H1 (cell line): ENCODE results near the gene CDON. TPM values are rescaled to one million over a fixed set of nuclear protein-coding genes. Genes with fewer than 3 reads are reported as not detected.

Experiments used
- CTCF ChIA-PET: fragments of 300-600 bp; sonication (Branson Sonifier 250); formaldehyde crosslinking; loops from one replicate; lab custom pipeline; 2021; ENCODE audit not compliant: partially characterized antibody; lab: Charles Lee
- POLR2A ChIA-PET: fragments of 300-600 bp; sonication (Branson Sonifier 250); formaldehyde crosslinking; loops from one replicate; lab custom pipeline; 2021; ENCODE audit warnings: inconsistent platforms; ENCODE audit not compliant: partially characterized antibody; lab: Charles Lee
- DNase-seq, 2 experiments: peaks; one replicate each; pipeline versions ENCODE4 v3.0.0 to v3.0.0-alpha.2; 2010 to 2022; ENCODE audit warnings: low spot score in 2 of 2, low read depth in 1 of 2, mixed read lengths in 1 of 2
- FAIRE-seq: peaks from 2 replicates; lab custom pipeline; 2011; peaks lifted over from hg19 to GRCh38; lab: Jason Lieb, UNC
- H2AFZ ChIP-seq: 2 replicates; pipeline ENCODE4 v1.8.1; 2012; ENCODE audit warnings: low read length, inconsistent platforms
- H2AK5ac ChIP-seq: 2 replicates; pipeline ENCODE4 v1.6.1; 2013; ENCODE audit warnings: low read depth, low read length
- H2BK120ac ChIP-seq: replicated peaks from 2 replicates; pipeline ENCODE3; 2013; ENCODE audit warnings: low read depth, low read length, inconsistent platforms
- H2BK12ac ChIP-seq: 2 replicates; pipeline ENCODE4 v1.6.1; 2013; ENCODE audit warnings: low read depth, low read length
- H2BK15ac ChIP-seq: 2 replicates; pipeline ENCODE4 v1.6.1; 2013; ENCODE audit warnings: low read length
- H2BK20ac ChIP-seq: 2 replicates; pipeline ENCODE4 v1.6.1; 2013; ENCODE audit warnings: low read length
- H2BK5ac ChIP-seq: 2 replicates; pipeline ENCODE4 v1.6.1; 2013; ENCODE audit warnings: low read depth, low read length
- H3K14ac ChIP-seq: 2 replicates; pipeline ENCODE4 v1.6.1; 2013; ENCODE audit warnings: inconsistent platforms; ENCODE audit not compliant: insufficient read length
- H3K18ac ChIP-seq: 2 replicates; pipeline ENCODE4 v1.6.1; 2013; ENCODE audit warnings: low read length; ENCODE audit errors: extremely low read depth
- H3K23ac ChIP-seq: 2 replicates; pipeline ENCODE4 v1.6.1; 2013; ENCODE audit warnings: inconsistent platforms; ENCODE audit not compliant: insufficient read length
- H3K23me2 ChIP-seq: 2 replicates; pipeline ENCODE4 v1.6.1; 2013; ENCODE audit warnings: low read depth, low read length
- H3K27ac ChIP-seq: 2 replicates; pipeline ENCODE4 v1.6.1; 2011; ENCODE audit warnings: low read depth, low read length, inconsistent platforms
- H3K27me3 ChIP-seq, 4 experiments: replicated peaks in 1 of 4; 1 replicate in 1 of 4; 2 replicates in 3 of 4; pipeline versions ENCODE4 v1.6.1 to v1.8.1; 2011 to 2013; ENCODE audit warnings: low read length in 3 of 4, mild to moderate bottlenecking in 3 of 4, inconsistent platforms in 2 of 4, mixed read lengths in 2 of 4, moderate library complexity in 1 of 4; ENCODE audit not compliant: control insufficient read depth in 3 of 4, insufficient read depth in 3 of 4; ENCODE audit errors: extremely low read depth in 1 of 4
- H3K36me3 ChIP-seq, 4 experiments: 2 replicates each; pipeline versions ENCODE4 v1.6.1 to v1.8.1; 2011 to 2013; ENCODE audit warnings: mild to moderate bottlenecking in 4 of 4, low read length in 3 of 4, moderate library complexity in 2 of 4, control low read depth in 1 of 4, inconsistent platforms in 1 of 4; ENCODE audit not compliant: insufficient read depth in 4 of 4, control insufficient read depth in 2 of 4
- H3K4ac ChIP-seq: replicated peaks from 2 replicates; pipeline ENCODE3; 2013; ENCODE audit warnings: low read length, low read depth, mixed read lengths, inconsistent platforms; ENCODE audit not compliant: insufficient read length
- H3K4me1 ChIP-seq, 4 experiments: replicated peaks in 1 of 4; 1 replicate in 1 of 4; 2 replicates in 3 of 4; pipeline versions ENCODE4 v1.6.1 to v1.8.1; 2011 to 2013; ENCODE audit warnings: low read length in 3 of 4, inconsistent platforms in 2 of 4, mixed read lengths in 1 of 4; ENCODE audit not compliant: insufficient read depth in 4 of 4, control insufficient read depth in 3 of 4
- H3K4me2 ChIP-seq, 2 experiments: 2 replicates each; pipeline versions ENCODE4 v1.6.1 to v1.8.1; 2011 to 2013; ENCODE audit warnings: low read depth in 2 of 2, low read length in 2 of 2, control low read depth in 1 of 2, inconsistent platforms in 1 of 2, mild to moderate bottlenecking in 1 of 2; ENCODE audit not compliant: insufficient read depth in 1 of 2
- H3K4me3 ChIP-seq, 4 experiments: fragments of 200-600, 300-600 bp in 1 of 4; sonication (generic), shearing (Covaris generic), sonication (Bioruptor Twin) in 1 of 4; 2 replicates each; pipeline versions ENCODE4 v1.5.1 to v1.8.1; 2011 to 2016; ENCODE audit warnings: low read length in 4 of 4, low read depth in 3 of 4, control low read depth in 2 of 4, inconsistent platforms in 2 of 4, mild to moderate bottlenecking in 2 of 4, mixed read lengths in 1 of 4, moderate library complexity in 1 of 4; ENCODE audit not compliant: insufficient read depth in 2 of 4; ENCODE audit errors: extremely low read depth in 1 of 4
- H3K56ac ChIP-seq: replicated peaks from 2 replicates; pipeline ENCODE3; 2013; ENCODE audit warnings: low read depth, mild to moderate bottlenecking, mixed read lengths, low read length, inconsistent platforms; ENCODE audit not compliant: insufficient read length
- H3K79me1 ChIP-seq: 2 replicates; pipeline ENCODE4 v1.6.1; 2013; ENCODE audit warnings: low read depth, low read length, control low read depth
- H3K79me2 ChIP-seq, 2 experiments: 2 replicates each; pipeline versions ENCODE4 v1.6.1 to v1.8.1; 2012 to 2013; ENCODE audit warnings: low read length in 2 of 2, mild to moderate bottlenecking in 2 of 2, inconsistent platforms in 1 of 2; ENCODE audit not compliant: insufficient read depth in 2 of 2, control insufficient read depth in 1 of 2
- H3K9ac ChIP-seq, 4 experiments: replicated peaks in 1 of 4; 1 replicate in 1 of 4; 2 replicates in 3 of 4; pipeline versions ENCODE4 v1.6.1 to v1.8.1; 2011 to 2013; ENCODE audit warnings: low read depth in 3 of 4, low read length in 3 of 4, control low read depth in 2 of 4, mild to moderate bottlenecking in 2 of 4, moderate library complexity in 2 of 4, inconsistent platforms in 1 of 4; ENCODE audit errors: extremely low read depth in 1 of 4
- H3K9me3 ChIP-seq, 2 experiments: 2 replicates each; pipeline versions ENCODE4 v1.6.1 to v1.8.1; 2012 to 2013; ENCODE audit warnings: mild to moderate bottlenecking in 2 of 2, moderate library complexity in 2 of 2, control low read depth in 1 of 2, inconsistent platforms in 1 of 2, low read depth in 1 of 2, low read length in 1 of 2, mixed read lengths in 1 of 2; ENCODE audit not compliant: insufficient read depth in 2 of 2
- H4K20me1 ChIP-seq, 2 experiments: replicated peaks in 1 of 2; 2 replicates each; pipeline versions ENCODE3 to v1.8.1; 2011 to 2013; ENCODE audit warnings: inconsistent platforms in 2 of 2, low read length in 2 of 2, mild to moderate bottlenecking in 1 of 2; ENCODE audit not compliant: insufficient read depth in 2 of 2, control insufficient read depth in 1 of 2
- H4K5ac ChIP-seq: 2 replicates; pipeline ENCODE4 v1.6.1; 2013; ENCODE audit warnings: low read length, low read depth, mixed read lengths, inconsistent platforms; ENCODE audit not compliant: insufficient read length
- H4K8ac ChIP-seq: 2 replicates; pipeline ENCODE4 v1.8.0; 2013; ENCODE audit warnings: mild to moderate bottlenecking, moderate library complexity, low read length, inconsistent platforms; ENCODE audit not compliant: insufficient read depth; ENCODE audit errors: extremely low read depth
- H4K91ac ChIP-seq: replicated peaks from 2 replicates; pipeline ENCODE3; 2013; ENCODE audit warnings: low read length, mixed read lengths, inconsistent platforms; ENCODE audit not compliant: insufficient read length
- CHD1 ChIP-seq: IDR thresholded peaks from 2 replicates; pipeline ENCODE4 v1.6.1; 2012; ENCODE audit warnings: low read depth, low read length, improper control_type of control experiment
- GABPA ChIP-seq: IDR thresholded peaks from 2 replicates; pipeline ENCODE4 v1.6.1; 2011; ENCODE audit warnings: mild to moderate bottlenecking, low read length, moderate library complexity, borderline replicate concordance; ENCODE audit not compliant: insufficient read depth
- POLR2A ChIP-seq, 2 experiments: IDR thresholded peaks; 1 replicate in 1 of 2; 2 replicates in 1 of 2; pipeline ENCODE4 v1.6.1; 2011; ENCODE audit warnings: low read depth in 2 of 2, low read length in 2 of 2, mild to moderate bottlenecking in 2 of 2; ENCODE audit errors: control extremely low read depth in 1 of 2
- RBBP5 ChIP-seq: IDR thresholded peaks from 2 replicates; pipeline ENCODE4 v1.7.1; 2012; ENCODE audit warnings: low read depth, mild to moderate bottlenecking, inconsistent platforms, low read length, moderate library complexity, borderline replicate concordance
- RNF2 ChIP-seq: fragments of 200-900, 300-1000 bp; sonication (generic); IDR thresholded peaks from 2 replicates; pipeline ENCODE4 v1.7.1; 2016; ENCODE audit warnings: borderline replicate concordance, low read depth, mild to moderate bottlenecking, antibody characterized with exemption, low read length; ENCODE audit not compliant: poor library complexity, severe bottlenecking; ENCODE audit errors: missing control alignments
- WGBS, 2 experiments: shearing (Covaris generic) in 1 of 2; methylation state at CpG; one replicate each; pipeline versions ENCODE4 v1.1.6 to v1.1.7; 2013 to 2015; ENCODE audit warnings: low lambda C conversion rate in 2 of 2, mixed read lengths in 2 of 2, inconsistent platforms in 1 of 2, low coverage in 1 of 2, missing lambda C conversion rate in 1 of 2; ENCODE audit not compliant: insufficient replicate concordance in 2 of 2, insufficient coverage in 1 of 2, insufficient read length in 1 of 2; ENCODE audit errors: extremely low coverage in 1 of 2, missing lambda C conversion rate in 1 of 2; 5-methylcytosine and 5-hydroxymethylcytosine counted together
- polyA plus RNA-seq, 7 experiments: library from polyadenylated mRNA; depleted of rRNA in 3 of 7; stranded (reverse) in 5 of 7; unstranded in 2 of 7; fragments of >200 nt in 5 of 7; fragments of 200-250 nt in 2 of 7; gene quantifications; 1 replicate in 5 of 7; 2 replicates in 1 of 7; 4 replicates in 1 of 7; pipeline versions ENCODE4 v1.2.1 to v1.2.3, GENCODE V29; 2011 to 2013; ENCODE audit warnings: missing spikeins in 2 of 7, mixed read lengths in 2 of 7
- total RNA-seq: library from RNA; stranded (reverse); fragmentation: NEBNext Ultra II Directional; extraction: Animal tissue kit (Norgen Biotek cat#: 25700); gene quantifications from 2 replicates; pipeline ENCODE4 v1.2.1, GENCODE V29; 2021

CDON gene
- total and polyA plus RNA-seq, 2 of the 8 experiments (the other 6 are each of a cell fraction or from before 2014, with no cell fraction given), result 11.0 to 32.5 TPM

GRCh38 chr11:126008956-126009355 is 53.7 kb downstream of the CDON start:
- FAIRE-seq, result no peak
- CTCF ChIA-PET, result no interaction called here

More at GRCh38 chr11:126008956-126009355, 53.7 kb downstream of the CDON start:
- Histone ChIP-seq H3K9ac (no peak overlapping the region), H3K18ac (no peak overlapping the region), H2BK5ac (no peak overlapping the region; the same call in 1 of the 2 replicates), H3K27ac (no peak overlapping the region), H3K79me2 (no peaks in the 10 kb centered on the region), H4K91ac (no peak overlapping the region), H2BK20ac (no peak overlapping the region), H3K23me2 (no peaks in the 10 kb centered on the region), H3K23ac (no peak overlapping the region), H4K5ac (no peak overlapping the region), H3K56ac (no peak overlapping the region), H3K4ac (no peak overlapping the region), H4K20me1 (no peaks in the 10 kb centered on the region), H2BK120ac (no peak overlapping the region), H2BK12ac (no peak overlapping the region), H3K4me3 (no peak overlapping the region), H2AK5ac (no peak overlapping the region), H3K14ac (no peak overlapping the region), H3K4me1 (no peaks in the 10 kb centered on the region), H3K79me1 (0 out of 2 replicates have a peak, but pooled peaks cover 2% of the 10 kb centered on the region), H3K9me3 (no peaks in the 10 kb centered on the region), H3K27me3 (no peaks in the 10 kb centered on the region), H2AFZ (no peak overlapping the region), H2BK15ac (no peak overlapping the region), H4K8ac (peak overlapping the region; percentile 9; the same call in 1 of the 2 replicates), H3K4me2 (no peak overlapping the region), H3K36me3 (peaks cover 0 to 18% (median 4%) of the 10 kb centered on the region in 4 experiments; a peak in 5 of 8 replicates)
- POLR2A ChIA-PET, result no interaction called here
- DNase-seq, result no peak
- 91% methylated on average over 8 of the region's 8 CpGs; no CpG with 5 or more reads in 1 of the 2 experiments for WGBS, 2 experiments
- TF ChIP-seq POLR2A (IDR thresholded peaks at IDR 0.05; ENCODE audit: control extremely low read depth in 1 of 2, low read depth in 2 of 2, low read length in 2 of 2), result no peak
- TF ChIP-seq RBBP5, result no peak
- no peak for TF ChIP-seq CHD1
- no peak for TF ChIP-seq RNF2
- TF ChIP-seq GABPA, result no peak
